ENCODE measurements around the gene MDFIC.

MDFIC gene

DNA sequence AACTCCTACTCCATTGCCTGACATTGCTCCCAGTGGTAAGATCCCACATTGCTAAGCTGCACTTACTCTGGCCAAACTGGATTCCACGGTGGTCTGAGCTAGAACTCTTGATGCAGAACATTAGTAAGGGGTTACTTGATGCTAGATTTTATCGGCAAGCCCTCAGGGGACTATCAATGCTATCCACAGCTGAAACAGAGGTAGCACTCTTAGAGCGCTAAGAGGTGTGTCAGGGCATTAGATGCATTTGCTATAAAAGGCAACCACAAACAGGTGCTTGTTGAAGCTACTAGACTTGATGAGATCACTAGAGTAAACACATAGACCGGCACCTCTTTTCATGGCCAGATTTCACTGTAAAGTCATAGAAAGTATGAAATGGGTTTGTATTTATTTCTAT is 116.3 kb downstream of the MDFIC start:
- DNase-seq (ENCODE audit: low read depth in 2 of 2), result no peak

- DNase-seq (ENCODE audit: low read depth in 2 of 2), result no peak
Observed at GRCh38 chr7:115040057-115040456, 118.2 kb downstream of the MDFIC start.

GRCh38 chr7:115040495-115040894 is 118.6 kb downstream of the MDFIC start:
- DNase-seq (ENCODE audit: low read depth in 2 of 2), result no peak

- DNase-seq (ENCODE audit: low read depth in 2 of 2), result no peak
Observed at GRCh38 chr7:115042596-115042995, 120.7 kb downstream of the MDFIC start.

DNA sequence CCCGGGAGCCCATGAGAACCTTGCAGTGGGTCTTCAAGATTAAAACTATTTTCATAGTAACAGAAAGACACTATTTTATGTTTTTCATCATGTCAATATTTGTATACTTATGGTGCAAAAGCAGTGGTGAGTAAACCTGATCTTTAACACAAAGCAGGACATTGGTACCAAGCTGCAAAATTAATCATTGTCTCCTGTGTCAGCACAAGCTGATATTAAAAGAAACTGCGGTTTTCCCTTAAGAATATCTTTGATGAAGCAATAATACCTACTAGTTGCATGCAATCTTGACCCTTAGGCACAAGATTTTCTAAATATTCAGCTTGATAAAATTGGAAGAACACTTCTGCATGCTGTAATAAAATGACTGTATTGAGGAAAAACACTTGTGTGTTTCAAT is 121.7 kb downstream of the MDFIC start:
- DNase-seq (ENCODE audit: low read depth in 2 of 2), result no peak

DNA sequence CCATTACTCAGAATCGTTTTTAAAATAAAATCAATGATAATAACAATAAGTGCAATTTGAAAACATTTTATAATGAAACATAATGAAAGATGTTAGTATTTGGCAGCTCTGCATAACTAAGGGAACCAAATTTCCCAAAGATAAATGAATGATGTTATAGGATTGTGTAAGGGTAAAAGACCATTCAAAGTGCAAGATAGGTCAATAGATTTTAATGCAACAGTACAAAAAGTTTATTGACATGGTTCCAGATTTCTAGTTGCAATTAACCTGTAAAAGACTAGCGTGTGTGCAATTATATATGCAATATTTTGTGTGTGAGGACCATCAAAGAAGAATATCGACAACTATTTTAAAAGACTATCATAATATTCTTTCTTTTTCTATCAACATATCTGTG is 122.3 kb downstream of the MDFIC start:
- DNase-seq (ENCODE audit: low read depth in 2 of 2), result no peak

- no peak for DNase-seq (ENCODE audit: low read depth in 2 of 2)
Observed at GRCh38 chr7:115047958-115048720, 126.2 kb downstream of the MDFIC start.

DNA sequence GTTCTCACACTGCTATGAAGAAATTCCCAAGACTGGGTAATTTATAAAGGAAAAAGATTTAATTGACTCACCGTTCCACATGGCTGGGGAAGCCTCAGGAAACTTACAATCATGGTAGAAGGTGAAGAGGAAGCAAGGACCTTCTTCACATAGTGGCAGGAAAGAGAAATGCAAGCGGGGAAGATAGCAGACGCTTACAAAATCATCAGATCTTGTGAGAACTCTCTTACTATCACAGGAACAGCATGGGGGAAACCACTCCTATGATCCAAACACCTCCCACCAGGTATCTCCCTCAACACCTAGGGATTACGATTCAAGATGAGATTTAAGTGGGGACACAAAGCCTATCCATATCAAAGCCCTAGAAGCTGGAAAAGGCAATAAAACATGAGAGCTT is 130.8 kb downstream of the MDFIC start:
- no peak for DNase-seq (ENCODE audit: low read depth in 2 of 2)

- DNase-seq (ENCODE audit: low read depth in 2 of 2), result no peak
Observed at GRCh38 chr7:115054478-115055065, 132.7 kb downstream of the MDFIC start.

DNA sequence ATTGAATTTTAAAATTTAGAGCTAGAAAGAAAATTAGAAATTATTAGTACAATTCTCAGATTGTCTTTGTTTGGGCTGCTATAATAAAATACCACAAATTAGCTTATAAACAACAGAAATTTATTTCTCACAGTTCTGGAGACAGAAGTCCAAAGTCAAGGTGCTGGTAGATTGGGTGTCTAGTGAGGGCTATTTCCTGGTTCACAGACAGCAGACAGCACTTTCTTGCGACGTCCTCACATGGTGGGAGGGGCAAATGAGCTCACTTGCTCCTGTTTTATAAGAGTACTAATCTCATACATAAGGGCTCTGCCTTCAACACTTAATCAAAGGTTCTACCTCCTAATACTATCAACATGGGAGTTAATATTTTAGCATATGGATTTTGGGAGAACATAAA is 134.1 kb downstream of the MDFIC start:
- no peak for DNase-seq (ENCODE audit: low read depth in 2 of 2)

GRCh38 chr7:115058726-115059125 is 136.8 kb downstream of the MDFIC start:
- DNase-seq (ENCODE audit: low read depth in 2 of 2), result no peak

GRCh38 chr7:115059321-115059720 is 137.4 kb downstream of the MDFIC start:
- DNase-seq (ENCODE audit: low read depth in 2 of 2), result no peak

DNA sequence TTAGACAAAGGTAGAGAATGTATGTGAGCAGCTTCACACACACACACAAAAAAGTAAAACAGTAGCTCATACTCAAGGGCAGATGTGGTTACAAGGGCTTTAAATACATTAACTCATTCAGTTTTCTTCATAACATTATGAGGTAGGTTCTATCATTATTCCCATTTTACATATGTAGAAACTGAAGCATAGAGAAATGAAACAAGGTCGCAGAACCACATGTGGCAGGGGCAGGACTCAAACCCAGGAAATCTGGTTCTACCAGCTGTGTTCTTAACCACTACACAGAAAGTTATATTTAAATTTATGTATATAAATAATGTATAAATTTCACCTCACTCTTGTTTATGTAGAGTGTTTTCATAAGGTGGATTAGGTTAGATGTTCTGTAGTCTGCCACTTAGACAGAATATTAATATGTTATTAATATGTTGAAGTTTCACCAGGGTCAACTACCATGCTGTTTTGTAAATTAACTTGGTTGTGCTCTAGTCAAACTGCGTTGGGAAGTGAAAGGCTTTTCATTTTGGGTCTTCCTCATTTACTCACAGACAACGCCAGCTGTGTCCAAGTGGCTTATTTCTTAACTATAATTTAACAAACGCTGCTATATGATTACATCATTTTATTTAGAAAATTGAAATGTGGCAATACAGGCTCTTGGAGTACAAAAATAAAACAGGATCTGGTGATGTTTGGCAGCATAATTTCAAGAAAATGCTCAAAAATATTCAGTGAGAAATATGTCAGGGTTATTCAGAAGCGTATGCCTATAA is 138.4 kb downstream of the MDFIC start:
- no peak for DNase-seq (ENCODE audit: low read depth in 2 of 2)

DNA sequence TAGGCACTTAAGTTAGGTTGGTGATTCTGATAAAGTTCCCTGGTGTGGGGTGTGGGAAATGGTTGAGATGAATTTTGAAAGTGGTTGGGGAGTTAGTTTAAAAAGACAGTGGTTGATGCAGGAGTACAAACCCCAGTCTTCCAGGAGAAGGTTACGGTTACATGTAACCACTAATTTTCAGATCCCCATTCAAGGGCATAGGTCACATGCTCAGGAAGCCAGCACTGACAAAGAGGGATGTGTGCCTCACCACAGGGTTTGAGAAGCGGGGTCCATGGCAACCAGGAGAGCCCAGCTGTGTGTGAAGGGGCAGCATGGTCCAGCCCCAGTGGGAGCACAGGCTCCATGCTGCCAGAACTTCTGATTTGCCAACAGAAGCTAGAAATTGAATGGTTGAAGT is 144.2 kb downstream of the MDFIC start:
- no peak for DNase-seq (ENCODE audit: low read depth in 2 of 2)

DNA sequence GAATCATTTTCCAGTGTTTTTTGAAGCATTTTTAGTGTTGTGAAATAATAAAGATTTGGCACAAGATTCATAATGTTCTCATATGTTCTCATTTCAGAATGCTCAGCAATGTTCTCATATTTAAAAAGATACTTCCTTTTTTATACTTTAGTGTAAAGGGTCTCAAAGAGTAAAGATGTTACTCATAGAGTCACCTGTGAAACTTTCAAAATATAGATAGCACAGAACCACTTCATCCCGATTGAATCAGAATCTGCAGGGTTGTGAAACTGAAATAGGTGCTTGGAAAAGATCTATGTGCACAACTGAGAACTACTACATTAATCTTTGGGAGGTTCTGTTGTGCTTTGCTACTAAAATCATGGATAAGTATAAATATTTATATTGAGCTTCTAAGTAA is 144.7 kb downstream of the MDFIC start:
- no peak for DNase-seq (ENCODE audit: low read depth in 2 of 2)

DNA sequence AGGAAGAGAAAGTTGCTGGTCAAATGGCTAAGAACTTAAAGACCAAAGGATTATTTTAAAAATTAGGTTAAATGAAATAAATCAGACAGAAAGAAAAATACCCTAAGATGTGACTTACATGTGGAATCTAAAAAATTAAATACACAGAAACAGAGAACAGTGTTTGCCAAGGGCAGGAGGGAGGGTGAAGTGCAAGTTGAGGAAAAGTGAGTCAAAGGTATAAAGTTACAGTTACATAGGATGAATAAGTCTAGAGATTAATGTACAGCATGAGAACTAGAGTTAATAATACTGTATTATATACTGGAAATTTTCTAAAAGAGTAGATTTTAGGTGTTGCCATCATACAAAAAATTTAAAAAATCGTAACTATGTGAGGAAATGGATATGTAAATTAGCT is 146.3 kb downstream of the MDFIC start:
- DNase-seq (ENCODE audit: low read depth in 2 of 2), result no peak
